Left ventricle myocardium inferior (tissue), 1 donor: ENCODE data around the gene ENAH. TPM values are rescaled to one million over a fixed set of nuclear protein-coding genes. Genes with fewer than 3 reads are reported as not detected.
A peak's percentile ranks its signal among the peaks of the same experiment; 100 is the strongest.

Source experiments
- DNase-seq: peaks from one replicate; pipeline ENCODE4 v3.0.0-alpha.2; 2020
- H3K27ac ChIP-seq: fragments of 200-600 bp; replicated peaks from 2 replicates; pipeline ENCODE4 v1.8.0; 2021
- H3K27me3 ChIP-seq: fragments of 200-600 bp; 2 replicates; pipeline ENCODE4 v1.8.0; 2021; ENCODE audit warnings: low read depth
- H3K36me3 ChIP-seq: fragments of 200-600 bp; 2 replicates; pipeline ENCODE4 v1.8.0; 2021
- H3K4me1 ChIP-seq: fragments of 200-600 bp; 2 replicates; pipeline ENCODE4 v1.8.0; 2021
- H3K4me3 ChIP-seq: fragments of 200-600 bp; 2 replicates; pipeline ENCODE4 v1.8.0; 2021; ENCODE audit warnings: mild to moderate bottlenecking, moderate library complexity
- H3K9me3 ChIP-seq: fragments of 200-600 bp; replicated peaks from 2 replicates; pipeline ENCODE4 v1.8.0; 2021
- intact Hi-C: fragments of 100-400 bp; cut with micrococcal nuclease; formaldehyde crosslinking; loops from one replicate; pipeline ENCODE4 v1.11.0; 2022
- total RNA-seq: library from RNA; stranded (reverse); fragmentation: NEBNext Ultra II Directional; extraction: Animal tissue kit (Norgen Biotek cat#: 25700); gene quantifications from one replicate; pipeline ENCODE4 v1.2.1, GENCODE V29; 2021
- TF ChIP-seq, protein P1 (sequence below): fragments of 200-600 bp; IDR thresholded peaks from 2 replicates; pipeline ENCODE4 v1.8.0; 2021; ENCODE audit warnings: antibody characterized with exemption, mild to moderate bottlenecking, borderline replicate concordance
- donor health status: DM: no; HTN: yes; CAD: no; lungs with severe emphysema.

ENAH gene
- total RNA-seq, 1 donor from 2014 or later, result 78.6 TPM

- TF ChIP-seq, protein P1, sequence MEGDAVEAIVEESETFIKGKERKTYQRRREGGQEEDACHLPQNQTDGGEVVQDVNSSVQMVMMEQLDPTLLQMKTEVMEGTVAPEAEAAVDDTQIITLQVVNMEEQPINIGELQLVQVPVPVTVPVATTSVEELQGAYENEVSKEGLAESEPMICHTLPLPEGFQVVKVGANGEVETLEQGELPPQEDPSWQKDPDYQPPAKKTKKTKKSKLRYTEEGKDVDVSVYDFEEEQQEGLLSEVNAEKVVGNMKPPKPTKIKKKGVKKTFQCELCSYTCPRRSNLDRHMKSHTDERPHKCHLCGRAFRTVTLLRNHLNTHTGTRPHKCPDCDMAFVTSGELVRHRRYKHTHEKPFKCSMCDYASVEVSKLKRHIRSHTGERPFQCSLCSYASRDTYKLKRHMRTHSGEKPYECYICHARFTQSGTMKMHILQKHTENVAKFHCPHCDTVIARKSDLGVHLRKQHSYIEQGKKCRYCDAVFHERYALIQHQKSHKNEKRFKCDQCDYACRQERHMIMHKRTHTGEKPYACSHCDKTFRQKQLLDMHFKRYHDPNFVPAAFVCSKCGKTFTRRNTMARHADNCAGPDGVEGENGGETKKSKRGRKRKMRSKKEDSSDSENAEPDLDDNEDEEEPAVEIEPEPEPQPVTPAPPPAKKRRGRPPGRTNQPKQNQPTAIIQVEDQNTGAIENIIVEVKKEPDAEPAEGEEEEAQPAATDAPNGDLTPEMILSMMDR, result no peak
- intact Hi-C loops, result no loop called here
- no peak overlapping the region for H3K27ac ChIP-seq
- no peak overlapping the region for H3K4me3 ChIP-seq
- no peaks in the 10 kb centered on the region for H3K36me3 ChIP-seq
- no peaks in the 10 kb centered on the region for H3K9me3 ChIP-seq
- no peaks in the 10 kb centered on the region for H3K27me3 ChIP-seq
- DNase-seq, result no peak
- peaks cover 9% of the 10 kb centered on the region for H3K4me1 ChIP-seq
These were observed 198.2 kb downstream of the ENAH start for GRCh38 chr1:225454733-225455132.

DNA sequence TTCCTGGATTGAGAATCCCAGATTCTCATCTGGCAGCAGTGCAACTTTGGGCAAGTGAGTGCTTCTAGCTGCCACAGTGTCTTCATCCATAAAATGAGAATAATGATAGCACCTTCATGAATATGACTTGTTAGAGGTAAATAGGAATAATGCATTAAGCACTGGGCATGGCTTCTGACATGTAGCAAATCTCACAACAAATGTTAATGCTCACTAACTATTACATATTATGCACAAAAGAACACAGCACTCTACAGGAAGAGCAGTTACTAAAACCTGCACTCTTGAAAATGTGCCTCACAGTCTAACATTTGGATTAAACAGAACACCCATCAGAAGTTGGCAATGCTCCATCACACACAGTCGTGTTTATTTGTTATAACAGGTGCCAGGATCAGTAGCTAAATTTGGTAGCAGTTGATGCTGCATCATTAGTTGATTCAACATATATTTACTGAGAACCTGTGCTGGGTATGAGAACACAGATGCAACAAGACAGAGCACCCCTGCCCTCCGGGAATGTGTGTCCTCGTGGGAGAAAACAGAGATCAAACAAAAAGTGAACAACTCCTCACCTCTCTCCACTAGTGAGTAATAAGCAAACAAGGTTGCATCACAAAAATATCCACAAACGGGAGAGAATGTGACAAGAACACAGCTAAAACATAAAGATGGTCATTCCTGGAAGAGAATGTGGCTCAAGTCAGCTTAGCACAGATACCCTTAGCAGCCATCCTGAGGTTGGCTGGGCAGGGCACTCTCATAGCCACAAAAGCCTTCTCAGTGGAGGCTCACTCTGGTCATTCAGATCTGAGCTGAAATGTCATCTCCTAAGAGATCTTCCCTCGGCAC lies 198.9 kb downstream of the ENAH start:
- TF ChIP-seq, protein P1, result no peak
- no peaks in the 10 kb centered on the region for H3K27me3 ChIP-seq
- intact Hi-C loops, result no loop called here
- DNase-seq, result no peak
- H3K27ac ChIP-seq, result no peak overlapping the region
- no peak overlapping the region for H3K4me3 ChIP-seq
- H3K4me1 ChIP-seq, result peaks cover 9% of the 10 kb centered on the region
- no peaks in the 10 kb centered on the region for H3K36me3 ChIP-seq
- no peaks in the 10 kb centered on the region for H3K9me3 ChIP-seq

GRCh38 chr1:225451840-225452515 lies 200.9 kb downstream of the ENAH start:
- H3K4me1 ChIP-seq, result peaks cover 26% of the 10 kb centered on the region
- no peak for DNase-seq
- intact Hi-C loops, result no loop called here
- H3K4me3 ChIP-seq, result no peak overlapping the region
- TF ChIP-seq, protein P1, result no peak
- no peak overlapping the region for H3K27ac ChIP-seq
- no peaks in the 10 kb centered on the region for H3K9me3 ChIP-seq
- H3K27me3 ChIP-seq, result no peaks in the 10 kb centered on the region
- no peaks in the 10 kb centered on the region for H3K36me3 ChIP-seq

DNA sequence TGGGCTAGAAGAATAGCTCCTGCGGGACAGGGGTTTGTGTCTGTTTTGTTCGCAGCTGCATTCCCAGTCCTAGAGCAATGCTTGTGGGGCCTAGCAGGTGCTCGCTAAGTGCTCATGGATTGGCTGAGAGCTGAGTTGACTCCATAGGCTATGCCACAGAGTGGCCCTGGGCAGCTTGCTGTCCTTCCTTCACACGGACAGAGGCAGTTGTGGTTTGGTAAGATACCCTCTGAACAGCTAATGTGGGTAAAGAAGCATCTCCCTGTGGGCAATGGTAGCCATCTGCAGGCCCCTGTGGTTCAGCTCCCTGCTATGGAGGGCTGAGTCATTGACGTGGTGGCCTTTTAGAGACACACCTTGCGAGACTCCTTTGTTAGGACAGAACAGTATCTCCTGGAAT lies 201.6 kb downstream of the ENAH start:
- Histone ChIP-seq H3K27me3 (no peaks in the 10 kb centered on the region), H3K36me3 (no peaks in the 10 kb centered on the region), H3K4me3 (no peak overlapping the region), H3K27ac (peak overlapping the region; percentile 35), H3K4me1 (peaks cover 32% of the 10 kb centered on the region), H3K9me3 (no peaks in the 10 kb centered on the region)
- TF ChIP-seq, protein P1, result no peak
- DNase-seq, result no peak
- intact Hi-C loops, result no loop called here

DNA sequence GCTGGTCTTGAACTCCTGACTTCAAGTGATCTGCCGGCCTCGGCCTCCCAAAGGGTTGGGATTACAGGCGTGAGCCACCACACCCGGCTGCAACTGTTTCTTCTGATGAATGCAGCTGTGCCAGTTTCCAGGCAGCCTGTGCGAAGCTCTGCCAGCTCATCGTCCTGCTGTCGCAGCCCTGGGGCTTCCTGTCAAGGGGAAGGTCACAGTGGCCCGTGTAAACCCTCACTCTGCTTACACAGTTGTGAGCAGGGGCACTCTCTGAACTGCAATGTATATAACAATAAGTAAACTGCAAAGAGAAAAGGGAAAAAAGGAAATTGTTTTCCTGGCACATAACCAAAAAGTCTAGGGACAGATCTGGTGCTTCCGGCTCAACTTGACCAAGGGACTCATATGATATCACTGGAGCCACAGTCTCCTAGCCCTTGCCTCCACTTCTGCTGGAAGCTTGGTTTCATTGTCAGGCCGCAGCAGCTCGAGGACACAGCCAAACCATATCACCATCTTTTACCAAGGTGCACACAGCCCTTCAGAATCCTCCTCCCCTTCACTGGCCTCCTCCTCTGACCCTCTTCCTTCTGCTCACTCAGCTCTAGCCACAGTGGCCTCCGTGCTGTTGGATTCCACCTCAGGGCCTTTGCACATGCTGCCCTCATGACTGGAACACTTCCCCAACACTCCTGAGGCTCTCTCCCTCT lies 202.3 kb downstream of the ENAH start:
- peaks cover 39% of the 10 kb centered on the region for H3K4me1 ChIP-seq
- intact Hi-C loops, result no loop called here
- H3K9me3 ChIP-seq, result no peaks in the 10 kb centered on the region
- H3K4me3 ChIP-seq, result no peak overlapping the region
- H3K27ac ChIP-seq, result peak overlapping the region; percentile 35
- TF ChIP-seq, protein P1, result no peak
- no peak for DNase-seq
- no peaks in the 10 kb centered on the region for H3K27me3 ChIP-seq
- no peaks in the 10 kb centered on the region for H3K36me3 ChIP-seq
